Astrocyte (in vitro differentiated cells and primary cell): Measurements from ENCODE around the gene NAA50. TPM values are rescaled to one million over a fixed set of nuclear protein-coding genes. Genes with fewer than 3 reads are reported as not detected.

Experiments
- DNase-seq: peaks from one replicate; pipeline ENCODE4 v3.0.0-alpha.2; 2010; ENCODE audit warnings: low read depth
- FAIRE-seq: peaks from 2 replicates; lab custom pipeline; 2011; peaks lifted over from hg19 to GRCh38; lab: Jason Lieb, UNC
- H2AFZ ChIP-seq: 2 replicates; pipeline ENCODE4 v1.6.0; 2012; ENCODE audit warnings: low read depth, low read length, inconsistent platforms
- H3K27ac ChIP-seq: 2 replicates; pipeline ENCODE4 v1.5.1; 2011; ENCODE audit warnings: low read depth, low read length, inconsistent platforms
- H3K27me3 ChIP-seq: 2 replicates; pipeline ENCODE4 v1.6.0; 2011; ENCODE audit warnings: low read length, inconsistent platforms; ENCODE audit not compliant: insufficient read depth
- H3K36me3 ChIP-seq: 2 replicates; pipeline ENCODE4 v1.5.1; 2011; ENCODE audit warnings: low read length, inconsistent platforms; ENCODE audit not compliant: insufficient read depth
- H3K4me1 ChIP-seq: 2 replicates; pipeline ENCODE4 v1.5.1; 2011; ENCODE audit warnings: low read length, inconsistent platforms; ENCODE audit not compliant: insufficient read depth
- H3K4me2 ChIP-seq: 2 replicates; pipeline ENCODE4 v1.6.0; 2012; ENCODE audit warnings: low read length, inconsistent platforms
- H3K4me3 ChIP-seq: 2 replicates; pipeline ENCODE4 v1.5.1; 2011; ENCODE audit warnings: low read depth, mild to moderate bottlenecking, low read length, inconsistent platforms; ENCODE audit not compliant: insufficient read depth
- H3K79me2 ChIP-seq: 2 replicates; pipeline ENCODE4 v1.6.0; 2012; ENCODE audit warnings: mild to moderate bottlenecking, low read length, inconsistent platforms; ENCODE audit not compliant: insufficient read depth
- H3K9ac ChIP-seq: 2 replicates; pipeline ENCODE4 v1.6.0; 2012; ENCODE audit warnings: mild to moderate bottlenecking, low read length, inconsistent platforms
- H3K9me3 ChIP-seq: 2 replicates; pipeline ENCODE4 v1.5.1; 2012; ENCODE audit warnings: low read depth, mild to moderate bottlenecking, low read length, inconsistent platforms; ENCODE audit not compliant: insufficient read depth
- H4K20me1 ChIP-seq: 2 replicates; pipeline ENCODE4 v1.6.0; 2012; ENCODE audit warnings: low read length, inconsistent platforms; ENCODE audit not compliant: insufficient read depth
- H3K27ac Mint-ChIP-seq: one replicate; pipeline ENCODE4 v1.8.0; 2021; ENCODE audit warnings: mild to moderate bottlenecking, mixed read lengths; ENCODE audit not compliant: unreplicated experiment
- H3K27me3 Mint-ChIP-seq: one replicate; pipeline ENCODE4 v1.8.0; 2021; ENCODE audit warnings: low read depth, mixed read lengths; ENCODE audit not compliant: unreplicated experiment
- H3K36me3 Mint-ChIP-seq: one replicate; pipeline ENCODE4 v1.8.0; 2021; ENCODE audit warnings: low read depth, mixed read lengths; ENCODE audit not compliant: unreplicated experiment
- H3K4me1 Mint-ChIP-seq: one replicate; pipeline ENCODE4 v1.8.0; 2021; ENCODE audit warnings: low read depth, mixed read lengths; ENCODE audit not compliant: unreplicated experiment
- H3K4me3 Mint-ChIP-seq: one replicate; pipeline ENCODE4 v1.8.0; 2021; ENCODE audit warnings: mild to moderate bottlenecking, moderate library complexity, mixed read lengths; ENCODE audit not compliant: unreplicated experiment
- H3K9me3 Mint-ChIP-seq: one replicate; pipeline ENCODE4 v1.8.0; 2021; ENCODE audit warnings: mild to moderate bottlenecking, mixed read lengths; ENCODE audit not compliant: unreplicated experiment
- EZH2 ChIP-seq: IDR thresholded peaks from 2 replicates; pipeline ENCODE4 v1.6.1; 2012; ENCODE audit warnings: mild to moderate bottlenecking, low read length, inconsistent platforms; ENCODE audit not compliant: insufficient read depth
- total RNA-seq: library from RNA; stranded (reverse); gene quantifications from 2 replicates; pipeline ENCODE4 v1.2.1, GENCODE V29; 2021
- TF ChIP-seq, protein P1 (sequence below): IDR thresholded peaks from 2 replicates; pipeline ENCODE4 v1.5.1; 2011; ENCODE audit warnings: low read depth, mild to moderate bottlenecking, inconsistent platforms, low read length, moderate library complexity; ENCODE audit not compliant: insufficient read depth

NAA50 gene
- total RNA-seq, 1 donor from 2014 or later = 151 TPM

DNA sequence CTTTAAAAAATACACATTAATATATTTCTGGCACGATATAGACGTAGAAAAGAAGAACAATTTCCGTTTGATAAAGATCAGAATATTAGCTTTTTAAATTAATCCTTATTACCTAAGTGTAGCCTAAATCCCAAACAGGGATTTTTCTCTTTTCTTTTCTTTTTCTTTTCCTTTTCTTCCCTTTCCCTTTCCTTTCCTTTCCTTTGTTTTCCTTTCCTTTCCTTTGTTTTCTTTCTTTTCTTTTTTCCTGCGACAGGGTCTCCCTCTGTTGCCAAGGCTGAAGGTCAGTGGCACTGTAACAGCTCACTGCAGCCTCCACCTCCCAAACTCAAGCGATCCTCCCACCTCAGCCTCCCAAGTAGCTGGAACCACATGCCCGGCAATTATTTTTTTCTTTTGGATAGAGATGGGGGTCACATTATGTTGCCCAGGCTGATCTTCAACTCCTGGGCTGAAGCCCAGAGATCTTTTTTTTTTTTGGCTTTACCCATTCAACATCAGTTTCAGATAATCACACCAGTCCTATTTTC, 47.8 kb downstream of the NAA50 start:
- Histone ChIP-seq H3K4me2 (peak overlapping the region; percentile 85), H3K79me2 (peaks cover 26% of the 10 kb centered on the region), H2AFZ (no peak overlapping the region), H3K9me3 (no peaks in the 10 kb centered on the region), H3K9ac (no peak overlapping the region), H3K4me1 (peaks cover 11% of the 10 kb centered on the region), H3K4me3 (no peak overlapping the region), H3K36me3 (no peaks in the 10 kb centered on the region), H3K27me3 (no peaks in the 10 kb centered on the region), H4K20me1 (peaks cover 11% of the 10 kb centered on the region), H3K27ac (no peak overlapping the region)
- Mint-ChIP-seq H3K4me3 (no peak overlapping the region), H3K27ac (peak overlapping the region; percentile 29), H3K36me3 (no peaks in the 10 kb centered on the region), H3K4me1 (peaks cover 2% of the 10 kb centered on the region), H3K9me3 (no peaks in the 10 kb centered on the region), H3K27me3 (no peaks in the 10 kb centered on the region)
- FAIRE-seq (no peak), DNase-seq (no peak)
- TF ChIP-seq, protein P1, sequence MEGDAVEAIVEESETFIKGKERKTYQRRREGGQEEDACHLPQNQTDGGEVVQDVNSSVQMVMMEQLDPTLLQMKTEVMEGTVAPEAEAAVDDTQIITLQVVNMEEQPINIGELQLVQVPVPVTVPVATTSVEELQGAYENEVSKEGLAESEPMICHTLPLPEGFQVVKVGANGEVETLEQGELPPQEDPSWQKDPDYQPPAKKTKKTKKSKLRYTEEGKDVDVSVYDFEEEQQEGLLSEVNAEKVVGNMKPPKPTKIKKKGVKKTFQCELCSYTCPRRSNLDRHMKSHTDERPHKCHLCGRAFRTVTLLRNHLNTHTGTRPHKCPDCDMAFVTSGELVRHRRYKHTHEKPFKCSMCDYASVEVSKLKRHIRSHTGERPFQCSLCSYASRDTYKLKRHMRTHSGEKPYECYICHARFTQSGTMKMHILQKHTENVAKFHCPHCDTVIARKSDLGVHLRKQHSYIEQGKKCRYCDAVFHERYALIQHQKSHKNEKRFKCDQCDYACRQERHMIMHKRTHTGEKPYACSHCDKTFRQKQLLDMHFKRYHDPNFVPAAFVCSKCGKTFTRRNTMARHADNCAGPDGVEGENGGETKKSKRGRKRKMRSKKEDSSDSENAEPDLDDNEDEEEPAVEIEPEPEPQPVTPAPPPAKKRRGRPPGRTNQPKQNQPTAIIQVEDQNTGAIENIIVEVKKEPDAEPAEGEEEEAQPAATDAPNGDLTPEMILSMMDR = no peak
- TF ChIP-seq EZH2 = no peak

DNA sequence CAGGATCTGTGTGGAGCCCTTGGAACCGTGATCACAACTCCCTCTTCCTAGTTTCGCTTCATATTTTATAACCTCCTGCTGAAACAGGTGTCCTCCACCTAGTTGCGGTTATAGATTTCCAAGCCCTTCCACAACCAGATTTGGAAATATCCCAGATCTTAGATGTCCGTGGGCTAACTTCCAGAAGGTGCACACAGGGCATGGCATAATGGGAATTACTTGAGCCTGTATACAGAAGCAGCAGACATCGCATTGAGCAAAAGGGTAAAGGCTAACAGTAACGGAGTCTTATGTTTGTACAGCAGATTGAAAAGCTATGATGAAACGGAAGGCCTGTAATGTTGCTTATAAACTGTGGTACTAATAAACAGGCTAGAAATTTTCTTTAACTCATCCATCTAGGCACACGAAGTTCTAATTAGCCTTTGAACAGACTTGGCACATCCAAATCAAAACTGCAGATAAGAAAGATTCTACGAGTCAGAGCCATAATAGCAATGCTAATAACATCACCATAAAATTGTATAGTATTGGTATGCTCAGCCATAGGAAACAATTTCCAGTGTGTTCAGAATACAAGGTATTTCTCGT, 48.5 kb downstream of the NAA50 start:
- Histone ChIP-seq H3K4me2 (peak overlapping the region; percentile 92), H3K4me3 (peak overlapping the region; percentile 96), H3K79me2 (peaks cover 32% of the 10 kb centered on the region), H3K27ac (peak overlapping the region; percentile 76), H3K36me3 (no peaks in the 10 kb centered on the region), H3K9me3 (no peaks in the 10 kb centered on the region), H3K27me3 (no peaks in the 10 kb centered on the region), H4K20me1 (peaks cover 12% of the 10 kb centered on the region), H3K4me1 (peaks cover 11% of the 10 kb centered on the region), H2AFZ (peak overlapping the region; percentile 95), H3K9ac (peak overlapping the region; percentile 89)
- Mint-ChIP-seq H3K9me3 (no peaks in the 10 kb centered on the region), H3K4me1 (peaks cover 2% of the 10 kb centered on the region), H3K4me3 (no peak overlapping the region), H3K36me3 (no peaks in the 10 kb centered on the region), H3K27ac (no peak overlapping the region), H3K27me3 (no peaks in the 10 kb centered on the region)
- no peak for DNase-seq
- TF ChIP-seq EZH2 = no peak
- TF ChIP-seq, protein P1 = no peak
- no peak for FAIRE-seq
